CMK (cell line): ENCODE results near the gene DACH1.
A peak's percentile ranks its signal among the peaks of the same experiment; 100 is the strongest.
"Not testable (repeated sequence)": the region's sequence is repeated elsewhere in the genome, so short reads cannot be mapped to it uniquely, and the experiment has no call there.

ENCODE experiments used
- DNase-seq: peaks from one replicate; pipeline ENCODE4 v3.0.0-alpha.2; 2010; ENCODE audit warnings: low read depth

Gene DACH1

GRCh38 chr13:71867131-71867814, at the start of gene DACH1:
TSS of gene DACH1 (minus strand) at chr13:71867204.
- peak; percentile 96 for DNase-seq

GRCh38 chr13:71913717-71914116, 46.7 kb upstream of the DACH1 start:
- no peak for DNase-seq

- no peak for DNase-seq
Measured at GRCh38 chr13:71912524-71912923, 45.5 kb upstream of the DACH1 start.

- DNase-seq: peak; percentile 99
Measured at GRCh38 chr13:71906448-71906847, 39.4 kb upstream of the DACH1 start.

GRCh38 chr13:71902676-71903075, 35.7 kb upstream of the DACH1 start:
- no peak for DNase-seq

- not testable (repeated sequence) for DNase-seq
Measured at GRCh38 chr13:71893506-71893905, 26.5 kb upstream of the DACH1 start.

GRCh38 chr13:71886880-71887279, 19.9 kb upstream of the DACH1 start:
- DNase-seq: no peak

- no peak for DNase-seq
Measured at GRCh38 chr13:71882120-71882519, 15.1 kb upstream of the DACH1 start.

GRCh38 chr13:71880753-71881541, 13.9 kb upstream of the DACH1 start:
- DNase-seq: no peak

- no peak for DNase-seq
Measured at GRCh38 chr13:71879808-71880344, 12.9 kb upstream of the DACH1 start.

GRCh38 chr13:71879129-71879535, 12.1 kb upstream of the DACH1 start:
- peak; percentile 45 for DNase-seq

GRCh38 chr13:71877256-71877653, 10.3 kb upstream of the DACH1 start:
- DNase-seq: no peak

- DNase-seq: no peak
Measured at GRCh38 chr13:71876648-71877255, 9.7 kb upstream of the DACH1 start.

- no peak for DNase-seq
Measured at GRCh38 chr13:71875823-71876222, 8.8 kb upstream of the DACH1 start.

- DNase-seq: no peak
Measured at GRCh38 chr13:71874458-71874857, 7.5 kb upstream of the DACH1 start.

- DNase-seq: no peak
Measured at GRCh38 chr13:71873418-71874247, 6.6 kb upstream of the DACH1 start.

GRCh38 chr13:71871844-71872243, 4.8 kb upstream of the DACH1 start:
- DNase-seq: no peak

GRCh38 chr13:71871176-71871754, 4.3 kb upstream of the DACH1 start:
- DNase-seq: no peak

GRCh38 chr13:71870100-71870499, 3.1 kb upstream of the DACH1 start:
- DNase-seq: no peak

GRCh38 chr13:71869274-71869673, 2.3 kb upstream of the DACH1 start:
- no peak for DNase-seq

- DNase-seq: peak; percentile 46
Measured at GRCh38 chr13:71866335-71867130, 471 bp downstream of the DACH1 start.
